ENCODE data around the gene EIF4E. TPM values are rescaled to one million over a fixed set of nuclear protein-coding genes. Genes with fewer than 3 reads are reported as not detected.

Gene EIF4E
- polyA plus RNA-seq, 3 donors = 108 to 129 (median 125) TPM

Other genes starting within 250 kb of the EIF4E start
- 10 to 100 TPM; 62.1 to 77.4 (median 67.6) TPM for gene METAP1, start 66.6 kb upstream of the EIF4E start, polyA plus RNA-seq (ENCODE audit: insufficient read length in 3 of 3)
- 100 to 1,000 TPM; 259 to 262 (median 262) TPM for gene ADH5, start 159.7 kb upstream of the EIF4E start, polyA plus RNA-seq (ENCODE audit: insufficient read length in 3 of 3)
- gene ADH4, start 215.2 kb upstream of the EIF4E start, polyA plus RNA-seq (ENCODE audit: insufficient read length in 3 of 3) = 1 to 10 TPM in 1 of 3 donors, under 1 TPM in 2; 0.47 to 1.1 (median 0.99) TPM

All from renal pelvis (tissue), 3 donors.